Upper lobe of left lung (tissue), 4 donors: ENCODE measurements around the gene PEF1.

Source experiments
- POLR2A ChIP-seq, 4 donors: fragments of 450-650 bp; IDR thresholded peaks; one replicate each; pipeline ENCODE4 v1.5.1; 2016 to 2017; ENCODE audit warnings: antibody characterized with exemption in 4 of 4, mild to moderate bottlenecking in 2 of 4
- TF ChIP-seq, protein P1 (sequence below), 6 experiments: fragments of 450-650 bp in 4 of 6; fragments of 200-600 bp in 2 of 6; sonication (generic) in 2 of 6; IDR thresholded peaks; one replicate each; pipeline ENCODE4 v1.5.1; 2016 to 2019; ENCODE audit warnings: antibody characterized with exemption in 6 of 6

DNA sequence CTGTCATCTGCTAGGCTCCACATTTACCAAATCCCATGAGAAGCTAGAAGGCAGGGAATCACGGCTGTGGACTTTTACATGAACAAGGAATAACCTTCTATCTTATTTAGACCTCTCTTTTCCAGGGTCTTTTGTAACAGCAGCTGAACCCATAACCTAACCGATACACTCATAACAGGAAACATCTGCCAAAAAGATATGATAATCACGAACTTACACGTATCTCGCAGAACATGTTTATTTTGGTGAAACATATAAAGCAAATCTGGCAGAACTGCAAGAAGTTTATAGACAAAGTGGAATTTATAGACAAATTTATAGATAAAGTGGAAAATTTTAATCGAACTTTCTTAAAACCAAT is 48.0 kb downstream of the PEF1 start:
- TF ChIP-seq, protein P1, sequence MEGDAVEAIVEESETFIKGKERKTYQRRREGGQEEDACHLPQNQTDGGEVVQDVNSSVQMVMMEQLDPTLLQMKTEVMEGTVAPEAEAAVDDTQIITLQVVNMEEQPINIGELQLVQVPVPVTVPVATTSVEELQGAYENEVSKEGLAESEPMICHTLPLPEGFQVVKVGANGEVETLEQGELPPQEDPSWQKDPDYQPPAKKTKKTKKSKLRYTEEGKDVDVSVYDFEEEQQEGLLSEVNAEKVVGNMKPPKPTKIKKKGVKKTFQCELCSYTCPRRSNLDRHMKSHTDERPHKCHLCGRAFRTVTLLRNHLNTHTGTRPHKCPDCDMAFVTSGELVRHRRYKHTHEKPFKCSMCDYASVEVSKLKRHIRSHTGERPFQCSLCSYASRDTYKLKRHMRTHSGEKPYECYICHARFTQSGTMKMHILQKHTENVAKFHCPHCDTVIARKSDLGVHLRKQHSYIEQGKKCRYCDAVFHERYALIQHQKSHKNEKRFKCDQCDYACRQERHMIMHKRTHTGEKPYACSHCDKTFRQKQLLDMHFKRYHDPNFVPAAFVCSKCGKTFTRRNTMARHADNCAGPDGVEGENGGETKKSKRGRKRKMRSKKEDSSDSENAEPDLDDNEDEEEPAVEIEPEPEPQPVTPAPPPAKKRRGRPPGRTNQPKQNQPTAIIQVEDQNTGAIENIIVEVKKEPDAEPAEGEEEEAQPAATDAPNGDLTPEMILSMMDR (IDR thresholded peaks at IDR 0.05), result no peak
- TF ChIP-seq POLR2A (IDR thresholded peaks at IDR 0.05), result no peak
